Neural crest cell (in vitro differentiated cells): ENCODE results near the gene CNGA2. TPM values are rescaled to one million over a fixed set of nuclear protein-coding genes. Genes with fewer than 3 reads are reported as not detected.

Experiments used
- DNase-seq: peaks from one replicate; pipeline ENCODE4 v3.0.0; 2021; ENCODE audit warnings: low read depth, mixed read lengths, low spot score
- H3K27ac Mint-ChIP-seq: one replicate; pipeline ENCODE4 v1.8.0; 2021; ENCODE audit warnings: mild to moderate bottlenecking, mixed read lengths; ENCODE audit not compliant: unreplicated experiment
- H3K27me3 Mint-ChIP-seq: 2 replicates; pipeline ENCODE4 v1.8.0; 2021; ENCODE audit warnings: low read depth, mild to moderate bottlenecking, mixed read lengths
- H3K36me3 Mint-ChIP-seq: 2 replicates; pipeline ENCODE4 v1.8.0; 2021; ENCODE audit warnings: low read depth, mild to moderate bottlenecking, mixed read lengths
- H3K4me1 Mint-ChIP-seq: 2 replicates; pipeline ENCODE4 v1.8.0; 2021; ENCODE audit warnings: mixed read lengths
- H3K4me3 Mint-ChIP-seq: one replicate; pipeline ENCODE4 v1.8.0; 2021; ENCODE audit warnings: mild to moderate bottlenecking, mixed read lengths
- H3K9me3 Mint-ChIP-seq: 2 replicates; pipeline ENCODE4 v1.8.0; 2021; ENCODE audit warnings: mixed read lengths
- CTCF ChIP-seq: fragments of 200-600 bp; sonication (generic); conservative IDR thresholded peaks from 2 replicates; pipeline ENCODE4 v1.5.0; 2021; ENCODE audit warnings: antibody characterized with exemption, mild to moderate bottlenecking
- total RNA-seq: library from RNA; stranded (reverse); gene quantifications from 2 replicates; pipeline ENCODE4 v1.2.1, GENCODE V29; 2021

The CNGA2 gene
- total RNA-seq, 1 donor from 2014 or later, result not detected

DNA sequence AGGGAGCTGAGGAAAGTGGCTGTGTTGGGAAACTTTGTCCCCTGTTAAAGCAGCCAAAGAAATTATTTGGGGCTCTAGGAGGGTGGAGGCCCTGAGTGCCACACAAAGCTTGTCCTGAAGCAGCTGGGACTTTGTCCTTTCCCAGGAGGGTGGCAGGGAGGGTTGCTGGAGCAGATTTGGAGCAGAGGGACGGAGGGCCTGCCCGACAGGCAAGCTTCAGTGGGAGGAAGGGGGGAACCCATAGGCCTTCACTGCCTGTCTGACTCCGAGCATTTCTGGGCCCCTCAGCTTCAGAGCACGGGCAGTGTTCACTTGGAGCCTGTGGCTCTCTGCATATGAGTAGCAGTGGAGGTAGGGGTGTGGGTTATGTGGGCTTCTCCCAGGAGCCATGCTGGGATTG lies 7.2 kb upstream of the CNGA2 start:
- Mint-ChIP-seq H3K4me3 (no peak overlapping the region), H3K27me3 (peaks cover 7% of the 10 kb centered on the region), H3K36me3 (no peaks in the 10 kb centered on the region), H3K27ac (no peak overlapping the region), H3K4me1 (no peaks in the 10 kb centered on the region), H3K9me3 (no peaks in the 10 kb centered on the region)
- DNase-seq, result no peak
- TF ChIP-seq CTCF, result no peak

DNA sequence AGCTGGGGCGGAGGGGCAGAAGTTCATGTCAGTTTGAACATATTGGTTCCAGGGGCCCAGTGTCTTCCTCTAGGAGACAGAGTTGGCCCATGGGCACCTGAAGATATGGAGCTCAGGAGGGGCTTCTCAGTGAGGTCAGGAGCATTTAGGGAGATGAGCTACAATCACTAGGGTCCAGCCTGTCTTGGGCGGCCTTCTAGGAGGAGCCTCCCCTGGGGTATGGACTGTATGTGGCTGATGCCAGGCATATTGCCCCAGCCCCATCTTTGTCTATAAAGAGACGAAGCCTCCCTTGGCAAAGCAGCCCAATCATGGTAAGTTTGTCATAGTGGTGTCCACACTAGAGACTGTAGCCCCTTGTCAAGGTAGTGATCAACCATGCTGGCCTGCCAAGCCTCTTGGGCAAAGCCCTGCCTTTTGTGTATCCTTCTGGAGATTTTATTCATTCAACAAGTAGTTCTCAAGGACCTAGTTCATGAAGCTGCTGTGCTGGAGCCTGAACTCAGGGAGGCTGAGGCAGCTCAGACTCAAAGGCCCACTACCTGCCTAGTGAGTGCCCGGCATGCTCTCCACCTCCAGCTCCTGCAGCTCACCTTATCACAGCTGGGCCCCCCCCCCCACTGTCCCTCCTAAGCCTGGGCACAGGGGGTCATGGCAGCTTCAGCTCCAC lies 5.4 kb upstream of the CNGA2 start:
- peaks cover 2% of the 10 kb centered on the region for H3K9me3 Mint-ChIP-seq
- H3K36me3 Mint-ChIP-seq, result no peaks in the 10 kb centered on the region
- H3K27me3 Mint-ChIP-seq, result peaks cover 17% of the 10 kb centered on the region
- no peak for DNase-seq
- no peaks in the 10 kb centered on the region for H3K4me1 Mint-ChIP-seq
- no peak overlapping the region for H3K27ac Mint-ChIP-seq
- no peak for TF ChIP-seq CTCF
- no peak overlapping the region for H3K4me3 Mint-ChIP-seq

DNA sequence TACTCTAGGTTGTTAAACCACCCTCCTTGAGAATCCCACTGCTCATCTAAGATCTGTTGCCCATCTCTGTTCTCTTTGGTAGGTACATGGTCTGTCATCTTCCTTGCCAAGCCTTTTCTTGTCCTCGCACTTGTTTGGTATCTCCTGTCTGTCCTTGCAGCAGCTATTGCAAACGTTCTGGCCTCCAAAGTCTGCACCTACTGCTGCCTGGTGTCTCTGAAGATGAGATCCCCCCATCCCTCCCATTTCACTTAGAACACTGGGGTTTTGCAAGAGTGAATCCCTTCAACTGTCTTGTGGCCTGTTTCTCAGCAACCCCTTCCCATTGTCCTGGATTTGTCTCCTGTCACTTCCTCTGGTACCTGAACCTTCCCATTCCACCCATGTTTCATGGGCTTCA lies 673 bp downstream of the CNGA2 start:
- H3K4me1 Mint-ChIP-seq, result no peaks in the 10 kb centered on the region
- TF ChIP-seq CTCF, result no peak
- no peak overlapping the region for H3K4me3 Mint-ChIP-seq
- H3K27ac Mint-ChIP-seq, result no peak overlapping the region
- peaks cover 12% of the 10 kb centered on the region for H3K9me3 Mint-ChIP-seq
- peaks cover 25% of the 10 kb centered on the region for H3K27me3 Mint-ChIP-seq
- no peak for DNase-seq
- no peaks in the 10 kb centered on the region for H3K36me3 Mint-ChIP-seq

GRCh38 chrX:151736685-151737084 lies 2.1 kb downstream of the CNGA2 start:
- H3K4me3 Mint-ChIP-seq, result no peak overlapping the region
- no peaks in the 10 kb centered on the region for H3K4me1 Mint-ChIP-seq
- no peak for TF ChIP-seq CTCF
- H3K27me3 Mint-ChIP-seq, result peaks cover 23% of the 10 kb centered on the region
- no peak overlapping the region for H3K27ac Mint-ChIP-seq
- no peaks in the 10 kb centered on the region for H3K36me3 Mint-ChIP-seq
- no peak for DNase-seq
- peaks cover 16% of the 10 kb centered on the region for H3K9me3 Mint-ChIP-seq

- no peak for TF ChIP-seq CTCF
These were observed 2.9 kb downstream of the CNGA2 start for GRCh38 chrX:151737494-151737893.

More at GRCh38 chrX:151737494-151737893, 2.9 kb downstream of the CNGA2 start:
- H3K27ac Mint-ChIP-seq, result no peak overlapping the region
- no peaks in the 10 kb centered on the region for H3K4me1 Mint-ChIP-seq
- peaks cover 20% of the 10 kb centered on the region for H3K9me3 Mint-ChIP-seq
- no peak overlapping the region for H3K4me3 Mint-ChIP-seq
- H3K27me3 Mint-ChIP-seq, result peaks cover 18% of the 10 kb centered on the region
- no peak for DNase-seq
- H3K36me3 Mint-ChIP-seq, result no peaks in the 10 kb centered on the region
